ENCODE results near the gene CST3.

DNA sequence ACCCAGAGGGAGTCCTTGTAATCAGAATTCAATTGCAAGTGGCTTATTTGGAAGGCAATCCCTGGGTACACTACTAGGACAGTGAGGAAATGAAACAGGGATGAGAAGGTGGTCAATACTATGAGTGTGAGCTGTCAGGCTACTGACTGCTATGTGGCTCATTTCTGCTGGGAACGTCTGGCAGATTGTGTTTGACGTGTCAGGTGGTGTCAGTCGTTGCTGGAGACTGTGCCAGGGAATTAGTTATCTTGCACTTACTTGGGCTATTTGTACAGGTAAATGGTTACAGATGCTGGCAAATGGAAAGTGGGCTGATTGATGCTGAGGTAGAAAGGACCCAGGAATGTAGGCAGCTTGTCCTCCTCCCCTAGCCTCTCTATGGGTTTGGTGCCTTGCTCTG is 33.7 kb upstream of the CST3 start:
- TF ChIP-seq EP300 (IDR thresholded peaks at IDR 0.05; ENCODE audit: borderline replicate concordance in 1 of 2, control insufficient read depth in 1 of 2, low read depth in 2 of 2, low read length in 2 of 2) = no peak
- no peak for TF ChIP-seq KAT2A (conservative IDR thresholded peaks at IDR 0.05; ENCODE audit: control insufficient read depth, low read depth, low read length)
- TF ChIP-seq, protein P1, sequence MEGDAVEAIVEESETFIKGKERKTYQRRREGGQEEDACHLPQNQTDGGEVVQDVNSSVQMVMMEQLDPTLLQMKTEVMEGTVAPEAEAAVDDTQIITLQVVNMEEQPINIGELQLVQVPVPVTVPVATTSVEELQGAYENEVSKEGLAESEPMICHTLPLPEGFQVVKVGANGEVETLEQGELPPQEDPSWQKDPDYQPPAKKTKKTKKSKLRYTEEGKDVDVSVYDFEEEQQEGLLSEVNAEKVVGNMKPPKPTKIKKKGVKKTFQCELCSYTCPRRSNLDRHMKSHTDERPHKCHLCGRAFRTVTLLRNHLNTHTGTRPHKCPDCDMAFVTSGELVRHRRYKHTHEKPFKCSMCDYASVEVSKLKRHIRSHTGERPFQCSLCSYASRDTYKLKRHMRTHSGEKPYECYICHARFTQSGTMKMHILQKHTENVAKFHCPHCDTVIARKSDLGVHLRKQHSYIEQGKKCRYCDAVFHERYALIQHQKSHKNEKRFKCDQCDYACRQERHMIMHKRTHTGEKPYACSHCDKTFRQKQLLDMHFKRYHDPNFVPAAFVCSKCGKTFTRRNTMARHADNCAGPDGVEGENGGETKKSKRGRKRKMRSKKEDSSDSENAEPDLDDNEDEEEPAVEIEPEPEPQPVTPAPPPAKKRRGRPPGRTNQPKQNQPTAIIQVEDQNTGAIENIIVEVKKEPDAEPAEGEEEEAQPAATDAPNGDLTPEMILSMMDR (IDR thresholded peaks at IDR 0.05 in 2 of 3, conservative IDR thresholded peaks at IDR 0.05 in 1 of 3; ENCODE audit: control insufficient read depth in 2 of 3, extremely low read depth in 1 of 3, insufficient read depth in 1 of 3, low read depth in 3 of 3, low read length in 3 of 3) = no peak
- no peak for TF ChIP-seq RB1 (IDR thresholded peaks at IDR 0.05; ENCODE audit: borderline replicate concordance)
- TF ChIP-seq RCOR1 (conservative IDR thresholded peaks at IDR 0.05; ENCODE audit: low read depth, low read length) = no peak
- TF ChIP-seq TARDBP (IDR thresholded peaks at IDR 0.05; ENCODE audit: borderline replicate concordance) = no peak
- no peak for TF ChIP-seq RAD51 (IDR thresholded peaks at IDR 0.05)

Measured in GM12878 (cell line).